HTR-8/SVneo (cell line): Measurements from ENCODE around the gene C13orf46.

Source experiments
- DNase-seq: peaks from one replicate; pipeline ENCODE4 v3.0.0; 2011; ENCODE audit warnings: low spot score, mixed read lengths; ENCODE audit not compliant: insufficient read length
- FAIRE-seq: peaks from 2 replicates; lab custom pipeline; 2011; peaks lifted over from hg19 to GRCh38; lab: Jason Lieb, UNC

C13orf46 gene

GRCh38 chr13:113928685-113929627 lies 44.9 kb downstream of the C13orf46 start:
- no peak for FAIRE-seq
- DNase-seq, result no peak

- DNase-seq, result no peak
- no peak for FAIRE-seq
Measured at GRCh38 chr13:113927661-113928581, 46.0 kb downstream of the C13orf46 start.

- FAIRE-seq (no peak), DNase-seq (no peak)
Measured at GRCh38 chr13:113926951-113927660, 46.8 kb downstream of the C13orf46 start.

- DNase-seq, result no peak
- no peak for FAIRE-seq
Measured at GRCh38 chr13:113926301-113926761, 47.5 kb downstream of the C13orf46 start.

GRCh38 chr13:113924184-113924901 lies 49.5 kb downstream of the C13orf46 start:
- FAIRE-seq, result no peak
- DNase-seq, result no peak

- DNase-seq (no peak), FAIRE-seq (no peak)
Measured at GRCh38 chr13:113923376-113924063, 50.4 kb downstream of the C13orf46 start.

- FAIRE-seq, result no peak
- no peak for DNase-seq
Measured at GRCh38 chr13:113922412-113923118, 51.3 kb downstream of the C13orf46 start.

GRCh38 chr13:113921763-113922162 lies 52.1 kb downstream of the C13orf46 start:
- DNase-seq (no peak), FAIRE-seq (no peak)

GRCh38 chr13:113920606-113921286 lies 53.1 kb downstream of the C13orf46 start:
- DNase-seq, result no peak
- no peak for FAIRE-seq

GRCh38 chr13:113919761-113920559 lies 53.9 kb downstream of the C13orf46 start:
- DNase-seq, result no peak
- FAIRE-seq, result peak; percentile 59

GRCh38 chr13:113918981-113919701 lies 54.7 kb downstream of the C13orf46 start:
- FAIRE-seq (no peak), DNase-seq (no peak)

GRCh38 chr13:113918580-113918979 lies 55.3 kb downstream of the C13orf46 start:
- FAIRE-seq, result no peak
- no peak for DNase-seq

- FAIRE-seq (no peak), DNase-seq (no peak)
Measured at GRCh38 chr13:113917594-113918371, 56.1 kb downstream of the C13orf46 start.

GRCh38 chr13:113917096-113917495 lies 56.8 kb downstream of the C13orf46 start:
- DNase-seq (no peak), FAIRE-seq (no peak)

- peak; percentile 80 for FAIRE-seq
- DNase-seq, result no peak
Measured at GRCh38 chr13:113916330-113916815, 57.5 kb downstream of the C13orf46 start.
